HepG2 (cell line): Measurements from ENCODE around the gene LRRC43. TPM values are rescaled to one million over a fixed set of nuclear protein-coding genes. Genes with fewer than 3 reads are reported as not detected.

ENCODE experiments used
- CHCHD3 ChIP-seq: sonication (generic); formaldehyde crosslinking; IDR thresholded peaks from 2 replicates; pipeline ENCODE4 v1.8.0; 2022; ENCODE audit warnings: mild to moderate bottlenecking, missing genetic modification reagents, moderate library complexity
- ELF4 ChIP-seq: sonication (generic); formaldehyde crosslinking; IDR thresholded peaks from 2 replicates; pipeline ENCODE4 v1.5.0; 2020; ENCODE audit warnings: missing genetic modification reagents, mild to moderate bottlenecking, moderate library complexity, borderline replicate concordance
- JUND ChIP-seq: sonication (generic); formaldehyde crosslinking; IDR thresholded peaks from 2 replicates; pipeline ENCODE4 v1.8.0; 2022; ENCODE audit warnings: mild to moderate bottlenecking, missing genetic modification reagents
- MED1 ChIP-seq: sonication (generic); formaldehyde crosslinking; IDR thresholded peaks from 2 replicates; pipeline ENCODE4 v1.4.0; 2020; ENCODE audit warnings: missing genetic modification reagents
- NRL ChIP-seq: sonication (generic); formaldehyde crosslinking; IDR thresholded peaks from 2 replicates; pipeline ENCODE4 v1.5.0; 2020; ENCODE audit warnings: missing genetic modification reagents, mild to moderate bottlenecking, moderate library complexity, borderline replicate concordance
- RFX5 ChIP-seq: IDR thresholded peaks from 2 replicates; pipeline ENCODE4 v1.6.1; 2011; ENCODE audit warnings: low read depth, low read length, improper control_type of control experiment
- TBP ChIP-seq: sonication (generic); formaldehyde crosslinking; IDR thresholded peaks from 2 replicates; pipeline ENCODE4 v1.5.0; 2020; ENCODE audit warnings: missing genetic modification reagents
- ZBTB26 ChIP-seq: IDR thresholded peaks from 2 replicates; pipeline ENCODE4 v1.6.1; 2016; ENCODE audit warnings: missing compliant biosample characterization, missing genetic modification reagents, borderline replicate concordance
- ZMAT3 ChIP-seq: sonication (generic); formaldehyde crosslinking; conservative IDR thresholded peaks from 2 replicates; pipeline ENCODE4 v1.7.0; 2021; ENCODE audit warnings: missing genetic modification reagents
- ZNF282 ChIP-seq: fragments of 450-650 bp; IDR thresholded peaks from 2 replicates; pipeline ENCODE4 v1.6.1; 2018; ENCODE audit not compliant: partially characterized antibody
- ZNF354B ChIP-seq: sonication (generic); formaldehyde crosslinking; IDR thresholded peaks from 2 replicates; pipeline ENCODE4 v1.8.0; 2022; ENCODE audit warnings: mild to moderate bottlenecking, missing genetic modification reagents
- ZNF431 ChIP-seq: sonication (generic); formaldehyde crosslinking; IDR thresholded peaks from 2 replicates; pipeline ENCODE4 v1.9.0; 2022; ENCODE audit warnings: missing genetic modification reagents, low read depth, mild to moderate bottlenecking, borderline replicate concordance
- ZNF556 ChIP-seq: sonication (generic); formaldehyde crosslinking; IDR thresholded peaks from 2 replicates; pipeline ENCODE4 v1.4.0; 2020; ENCODE audit warnings: mild to moderate bottlenecking, missing genetic modification reagents, borderline replicate concordance
- ZNF766 ChIP-seq: sonication (generic); formaldehyde crosslinking; IDR thresholded peaks from 2 replicates; pipeline ENCODE4 v1.5.0; 2020; ENCODE audit warnings: missing genetic modification reagents, borderline replicate concordance
- ZNF891 ChIP-seq: sonication (generic); formaldehyde crosslinking; IDR thresholded peaks from 2 replicates; pipeline ENCODE4 v1.5.0; 2020; ENCODE audit warnings: mild to moderate bottlenecking, missing genetic modification reagents
- ZSCAN22 ChIP-seq: sonication (generic); formaldehyde crosslinking; IDR thresholded peaks from 2 replicates; pipeline ENCODE4 v1.4.0; 2020; ENCODE audit warnings: mild to moderate bottlenecking, missing genetic modification reagents
- polyA plus RNA-seq, 8 experiments: library from polyadenylated mRNA; depleted of rRNA in 3 of 8; stranded (reverse) in 7 of 8; unstranded in 1 of 8; fragments of >200 nt; fragmentation: Illumina TruSeq in 4 of 8; extraction: Trizol in 4 of 8; gene quantifications; 2 replicates each; pipeline versions ENCODE4 v1.2.1 to v1.2.3, GENCODE V29; 2011 to 2016; ENCODE audit warnings: low read depth in 4 of 8, missing spikeins in 1 of 8, mixed read lengths in 1 of 8; ENCODE audit not compliant: insufficient read depth in 1 of 8
- total RNA-seq, 5 experiments: library from RNA; depleted of rRNA; stranded (reverse); fragments of >200 nt; fragmentation: Illumina TruSeq; extraction: Trizol; gene quantifications; 2 replicates each; pipeline ENCODE4 v1.2.3, GENCODE V29; 2016; ENCODE audit warnings: low read depth in 1 of 5
- TF ChIP-seq, protein P1 (sequence below): sonication (generic); formaldehyde crosslinking; conservative IDR thresholded peaks from 2 replicates; pipeline ENCODE4 v1.5.0; 2020; ENCODE audit warnings: missing genetic modification reagents
- TF ChIP-seq, protein P2 (sequence below): sonication (generic); formaldehyde crosslinking; IDR thresholded peaks from 2 replicates; pipeline ENCODE4 v1.8.1; 2023; ENCODE audit warnings: missing genetic modification reagents, inconsistent platforms, borderline replicate concordance
- TF ChIP-seq, protein P3 (sequence below): sonication (generic); formaldehyde crosslinking; IDR thresholded peaks from 2 replicates; pipeline ENCODE4 v1.8.1; 2023; ENCODE audit warnings: mild to moderate bottlenecking, missing genetic modification reagents
- TF ChIP-seq, protein P4 (sequence below): IDR thresholded peaks from 2 replicates; pipeline ENCODE4 v1.6.1; 2018; ENCODE audit warnings: missing genetic modification reagents
- TF ChIP-seq, protein P5 (sequence below): IDR thresholded peaks from 2 replicates; pipeline ENCODE4 v1.6.1; 2016; ENCODE audit warnings: mild to moderate bottlenecking

The LRRC43 gene
- total and polyA plus RNA-seq, 2 of the 13 experiments (the other 11 are each of a cell fraction or from before 2014, with no cell fraction given) = not detected

GRCh38 chr12:122225683-122226365 lies 42.9 kb downstream of the LRRC43 start, which contains the start of gene DIABLO (continued):
- TF ChIP-seq, protein P1, sequence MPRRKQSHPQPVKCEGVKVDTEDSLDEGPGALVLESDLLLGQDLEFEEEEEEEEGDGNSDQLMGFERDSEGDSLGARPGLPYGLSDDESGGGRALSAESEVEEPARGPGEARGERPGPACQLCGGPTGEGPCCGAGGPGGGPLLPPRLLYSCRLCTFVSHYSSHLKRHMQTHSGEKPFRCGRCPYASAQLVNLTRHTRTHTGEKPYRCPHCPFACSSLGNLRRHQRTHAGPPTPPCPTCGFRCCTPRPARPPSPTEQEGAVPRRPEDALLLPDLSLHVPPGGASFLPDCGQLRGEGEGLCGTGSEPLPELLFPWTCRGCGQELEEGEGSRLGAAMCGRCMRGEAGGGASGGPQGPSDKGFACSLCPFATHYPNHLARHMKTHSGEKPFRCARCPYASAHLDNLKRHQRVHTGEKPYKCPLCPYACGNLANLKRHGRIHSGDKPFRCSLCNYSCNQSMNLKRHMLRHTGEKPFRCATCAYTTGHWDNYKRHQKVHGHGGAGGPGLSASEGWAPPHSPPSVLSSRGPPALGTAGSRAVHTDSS = no peak
- TF ChIP-seq TBP (CRISPR knock-in tag) = no peak
- no peak for TF ChIP-seq ZNF282
- peak; percentile 46; the same call in 1 of the 2 replicates for TF ChIP-seq RFX5
- peak; percentile 47; the same call in 1 of the 2 replicates for TF ChIP-seq JUND
- peak; percentile 78; the same call in 1 of the 2 replicates for TF ChIP-seq NRL (CRISPR knock-in tag)
- TF ChIP-seq ZNF556 (CRISPR knock-in tag) = peak; percentile 35; the same call in 1 of the 2 replicates
- TF ChIP-seq ZBTB26 = peak; percentile 53; the same call in 1 of the 2 replicates
- no peak for TF ChIP-seq ZNF766
- TF ChIP-seq, protein P2, sequence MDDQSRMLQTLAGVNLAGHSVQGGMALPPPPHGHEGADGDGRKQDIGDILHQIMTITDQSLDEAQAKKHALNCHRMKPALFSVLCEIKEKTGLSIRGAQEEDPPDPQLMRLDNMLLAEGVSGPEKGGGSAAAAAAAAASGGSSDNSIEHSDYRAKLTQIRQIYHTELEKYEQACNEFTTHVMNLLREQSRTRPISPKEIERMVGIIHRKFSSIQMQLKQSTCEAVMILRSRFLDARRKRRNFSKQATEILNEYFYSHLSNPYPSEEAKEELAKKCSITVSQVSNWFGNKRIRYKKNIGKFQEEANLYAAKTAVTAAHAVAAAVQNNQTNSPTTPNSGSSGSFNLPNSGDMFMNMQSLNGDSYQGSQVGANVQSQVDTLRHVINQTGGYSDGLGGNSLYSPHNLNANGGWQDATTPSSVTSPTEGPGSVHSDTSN (CRISPR knock-in tag) = no peak
- 0 out of 2 replicates have a peak, but pooled peaks have one; percentile 29 for TF ChIP-seq CHCHD3 (CRISPR knock-in tag)
- 0 out of 2 replicates have a peak, but pooled peaks have one; percentile 25 for TF ChIP-seq ZNF354B
- TF ChIP-seq, protein P3, sequence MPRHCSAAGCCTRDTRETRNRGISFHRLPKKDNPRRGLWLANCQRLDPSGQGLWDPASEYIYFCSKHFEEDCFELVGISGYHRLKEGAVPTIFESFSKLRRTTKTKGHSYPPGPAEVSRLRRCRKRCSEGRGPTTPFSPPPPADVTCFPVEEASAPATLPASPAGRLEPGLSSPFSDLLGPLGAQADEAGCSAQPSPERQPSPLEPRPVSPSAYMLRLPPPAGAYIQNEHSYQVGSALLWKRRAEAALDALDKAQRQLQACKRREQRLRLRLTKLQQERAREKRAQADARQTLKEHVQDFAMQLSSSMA = 0 out of 2 replicates have a peak, but pooled peaks have one; percentile 74
- TF ChIP-seq ZNF431 (CRISPR knock-in tag) = peak; percentile 95
- TF ChIP-seq ZNF891 = peak; percentile 12; the same call in 1 of the 2 replicates
- peak; percentile 54 for TF ChIP-seq MED1 (CRISPR knock-in tag)
- TF ChIP-seq ZMAT3 (CRISPR knock-in tag) = peak; percentile 85; the same call in 1 of the 2 replicates
- TF ChIP-seq, protein P4, sequence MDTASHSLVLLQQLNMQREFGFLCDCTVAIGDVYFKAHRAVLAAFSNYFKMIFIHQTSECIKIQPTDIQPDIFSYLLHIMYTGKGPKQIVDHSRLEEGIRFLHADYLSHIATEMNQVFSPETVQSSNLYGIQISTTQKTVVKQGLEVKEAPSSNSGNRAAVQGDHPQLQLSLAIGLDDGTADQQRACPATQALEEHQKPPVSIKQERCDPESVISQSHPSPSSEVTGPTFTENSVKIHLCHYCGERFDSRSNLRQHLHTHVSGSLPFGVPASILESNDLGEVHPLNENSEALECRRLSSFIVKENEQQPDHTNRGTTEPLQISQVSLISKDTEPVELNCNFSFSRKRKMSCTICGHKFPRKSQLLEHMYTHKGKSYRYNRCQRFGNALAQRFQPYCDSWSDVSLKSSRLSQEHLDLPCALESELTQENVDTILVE (CRISPR knock-in tag) = peak; percentile 80
- no peak; the same call in 1 of the 2 replicates for TF ChIP-seq ZSCAN22 (CRISPR knock-in tag)
- TF ChIP-seq ELF4 (CRISPR knock-in tag) = peak; percentile 75
- TF ChIP-seq, protein P5, sequence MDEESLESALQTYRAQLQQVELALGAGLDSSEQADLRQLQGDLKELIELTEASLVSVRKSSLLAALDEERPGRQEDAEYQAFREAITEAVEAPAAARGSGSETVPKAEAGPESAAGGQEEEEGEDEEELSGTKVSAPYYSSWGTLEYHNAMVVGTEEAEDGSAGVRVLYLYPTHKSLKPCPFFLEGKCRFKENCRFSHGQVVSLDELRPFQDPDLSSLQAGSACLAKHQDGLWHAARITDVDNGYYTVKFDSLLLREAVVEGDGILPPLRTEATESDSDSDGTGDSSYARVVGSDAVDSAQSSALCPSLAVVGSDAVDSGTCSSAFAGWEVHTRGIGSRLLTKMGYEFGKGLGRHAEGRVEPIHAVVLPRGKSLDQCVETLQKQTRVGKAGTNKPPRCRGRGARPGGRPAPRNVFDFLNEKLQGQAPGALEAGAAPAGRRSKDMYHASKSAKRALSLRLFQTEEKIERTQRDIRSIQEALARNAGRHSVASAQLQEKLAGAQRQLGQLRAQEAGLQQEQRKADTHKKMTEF (CRISPR knock-in tag) = peak; percentile 92
